ENCODE data around the gene LYRM4. TPM values are rescaled to one million over a fixed set of nuclear protein-coding genes. Genes with fewer than 3 reads are reported as not detected.
"Not testable (repeated sequence)": the region's sequence is repeated elsewhere in the genome, so short reads cannot be mapped to it uniquely, and the experiment has no call there.

LYRM4 gene
- total and polyA plus RNA-seq, 2 donors = 20.6 to 20.8 TPM

DNA sequence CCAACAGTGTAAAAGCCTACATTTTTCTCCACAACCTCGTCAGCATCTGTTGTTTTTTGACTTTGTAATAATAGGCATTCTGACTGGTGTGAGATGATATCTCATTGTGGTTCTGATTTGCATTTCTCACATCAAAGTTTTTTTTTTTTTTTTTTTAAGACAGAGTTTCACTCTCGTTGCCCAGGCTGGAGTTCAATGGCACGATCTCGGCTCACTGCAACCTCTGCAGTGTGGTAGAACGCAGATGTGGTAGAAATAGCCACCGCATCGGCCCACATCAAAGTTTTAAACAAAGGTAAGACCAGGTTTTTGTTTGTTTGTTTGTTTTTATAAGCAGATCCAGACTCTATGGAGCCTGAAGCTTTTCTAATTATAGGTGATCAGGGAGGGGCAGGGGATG is 188.3 kb downstream of the LYRM4 start:
- H3K4me1 ChIP-seq (ENCODE audit: insufficient read depth) = no peaks in the 10 kb centered on the region

DNA sequence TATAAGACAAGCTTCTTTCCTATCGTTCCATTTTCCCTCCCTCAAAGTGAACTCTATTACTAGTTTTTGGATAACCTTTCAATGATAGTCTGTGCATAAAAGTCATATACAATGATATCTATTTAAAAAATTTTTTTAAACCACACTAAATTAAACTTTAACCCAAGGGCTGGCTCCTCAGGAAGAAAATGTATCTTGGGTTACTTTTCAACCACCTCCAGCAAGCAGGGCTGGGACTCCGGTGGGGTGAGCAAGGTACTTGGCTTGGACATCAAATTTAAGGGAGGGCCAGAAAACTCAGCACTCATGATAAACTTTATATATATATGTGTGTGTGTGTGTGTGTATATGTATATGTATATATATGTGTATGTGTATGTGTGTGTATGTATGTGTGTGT is 189.5 kb downstream of the LYRM4 start:
- no peak for DNase-seq (ENCODE audit: extremely low spot score)
- H3K27ac ChIP-seq (ENCODE audit: low read depth) = no peak overlapping the region
- 94% methylated on average over 2 of the region's 2 CpGs for WGBS
- H3K4me3 ChIP-seq (ENCODE audit: low read depth, low read length) = no peak overlapping the region
- no peaks in the 10 kb centered on the region for H3K4me1 ChIP-seq (ENCODE audit: insufficient read depth)
- H3K36me3 ChIP-seq (ENCODE audit: insufficient read depth) = no peaks in the 10 kb centered on the region

More for the DNA sequence above, 188.3 kb downstream of the LYRM4 start:
- Histone ChIP-seq H3K36me3 (ENCODE audit: insufficient read depth) (no peaks in the 10 kb centered on the region), H3K27ac (ENCODE audit: low read depth) (no peak overlapping the region), H3K4me3 (ENCODE audit: low read depth, low read length) (no peak overlapping the region)
- WGBS = 86% methylated on average over 7 of the region's 7 CpGs
- DNase-seq (ENCODE audit: extremely low spot score) = no peak

DNA sequence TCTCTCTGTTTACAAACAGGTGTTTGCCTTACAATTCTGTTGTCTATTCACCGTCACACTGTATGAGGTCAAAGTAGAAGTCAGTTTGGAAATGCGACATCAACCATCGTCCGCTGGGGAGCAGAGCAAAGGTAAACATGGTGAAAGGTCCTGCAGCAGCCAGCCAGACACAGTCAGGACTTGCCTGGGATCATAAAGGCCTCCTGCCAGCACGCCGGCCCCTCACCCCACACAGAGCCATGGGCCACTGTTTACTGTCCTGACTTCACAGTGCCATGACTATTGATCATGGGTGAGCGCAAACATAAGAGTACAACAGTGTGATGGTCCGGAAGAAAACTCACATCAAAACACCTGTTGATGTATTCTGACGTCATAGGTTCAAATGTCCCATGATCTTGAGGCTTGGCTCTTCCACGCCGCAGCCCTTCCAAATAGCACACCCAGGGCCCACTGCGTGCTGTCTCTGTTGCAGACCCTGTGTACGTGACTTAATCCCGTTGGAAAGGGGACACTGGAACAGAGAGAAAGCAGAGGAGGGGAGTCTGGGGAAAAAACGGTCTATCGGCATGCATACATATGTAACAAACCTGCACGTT is 192.5 kb downstream of the LYRM4 start:
- WGBS = 88% methylated on average over 17 of the region's 17 CpGs

DNA sequence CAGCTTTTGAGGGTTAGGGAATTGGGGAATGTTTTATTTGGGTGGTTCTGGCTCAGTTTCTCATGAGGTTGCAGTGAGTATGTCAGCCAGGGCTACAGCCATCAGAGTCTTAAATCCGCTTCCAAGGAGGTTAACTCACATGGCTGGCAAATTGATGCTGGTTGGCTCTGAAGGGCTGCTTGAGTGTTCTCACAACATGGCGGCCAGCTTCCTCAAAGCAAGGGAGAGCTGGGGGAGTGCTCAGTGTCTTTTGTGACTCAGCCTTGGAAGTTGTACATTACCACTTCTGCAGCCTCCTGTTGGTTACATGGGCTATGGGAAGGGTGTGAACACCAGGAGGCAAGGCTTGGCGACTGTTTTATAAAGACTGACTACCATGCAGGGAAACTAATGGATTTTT is 193.4 kb downstream of the LYRM4 start:
- H3K27ac ChIP-seq (ENCODE audit: low read depth) = no peak overlapping the region
- H3K36me3 ChIP-seq (ENCODE audit: insufficient read depth) = no peaks in the 10 kb centered on the region
- WGBS = 97% methylated on average over 3 of the region's 3 CpGs
- H3K4me3 ChIP-seq (ENCODE audit: low read depth, low read length) = no peak overlapping the region
- DNase-seq (ENCODE audit: extremely low spot score) = no peak
- H3K4me1 ChIP-seq (ENCODE audit: insufficient read depth) = no peaks in the 10 kb centered on the region

More for the DNA sequence above, 192.5 kb downstream of the LYRM4 start:
- Histone ChIP-seq H3K4me1 (ENCODE audit: insufficient read depth) (no peaks in the 10 kb centered on the region), H3K4me3 (ENCODE audit: low read depth, low read length) (no peak overlapping the region), H3K36me3 (ENCODE audit: insufficient read depth) (no peaks in the 10 kb centered on the region), H3K27ac (ENCODE audit: low read depth) (no peak overlapping the region)
- DNase-seq (ENCODE audit: extremely low spot score) = no peak

DNA sequence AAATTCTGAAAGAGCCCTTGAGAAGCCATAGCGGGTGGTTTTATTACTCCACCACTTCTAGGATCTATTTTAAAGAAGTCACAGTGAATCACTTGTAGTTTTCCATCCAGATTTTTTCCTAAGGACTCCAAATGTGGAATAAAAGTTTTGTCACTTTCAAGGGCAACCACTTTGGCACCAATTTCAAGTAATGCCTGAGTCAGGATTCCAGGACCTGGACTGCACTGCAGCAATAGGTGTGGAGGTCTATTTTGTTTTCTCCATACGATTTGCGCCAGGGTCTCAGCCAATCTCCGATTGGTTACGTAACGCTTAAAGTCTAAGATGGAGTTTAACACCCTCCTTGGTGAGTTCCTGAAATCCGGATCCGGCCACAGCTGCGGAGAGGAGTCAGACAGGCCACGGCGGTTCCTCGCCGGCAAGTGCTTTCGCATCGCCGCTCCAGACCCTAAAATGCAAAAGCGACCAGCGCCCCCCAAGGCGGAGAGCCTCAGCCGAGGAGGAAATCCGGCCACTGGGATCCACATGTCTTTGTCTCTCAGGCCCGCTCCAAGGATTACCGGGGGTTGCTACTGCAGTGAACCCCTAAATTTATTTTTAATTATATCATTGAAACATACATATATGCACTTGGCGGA is 194.2 kb downstream of the LYRM4 start:
- Histone ChIP-seq H3K36me3 (ENCODE audit: insufficient read depth) (no peaks in the 10 kb centered on the region), H3K27ac (ENCODE audit: low read depth) (no peak overlapping the region), H3K4me3 (ENCODE audit: low read depth, low read length) (no peak overlapping the region), H3K4me1 (ENCODE audit: insufficient read depth) (no peaks in the 10 kb centered on the region)
- DNase-seq (ENCODE audit: extremely low spot score) = no peak
- WGBS = 95% methylated on average over 24 of the region's 24 CpGs

DNA sequence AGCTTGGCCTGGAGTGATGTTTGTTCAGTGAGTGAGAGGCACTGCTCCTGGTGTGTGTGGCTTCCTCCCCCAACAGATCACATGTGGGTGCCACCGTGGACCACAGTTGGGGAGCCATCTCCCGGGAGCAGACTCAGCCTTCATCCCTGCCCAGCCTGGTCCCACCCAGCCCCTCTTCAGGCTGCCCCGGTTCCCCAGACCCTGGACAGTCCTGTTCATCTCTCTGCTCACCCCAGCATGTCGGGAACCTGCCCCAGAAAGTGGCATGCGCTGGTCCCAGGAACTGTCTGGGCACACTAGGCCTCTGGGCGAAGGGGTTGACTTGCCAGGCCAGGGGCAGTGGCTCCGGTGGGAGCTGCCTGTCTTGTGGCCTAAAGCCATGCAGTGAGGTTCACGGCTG is 197.1 kb downstream of the LYRM4 start:
- WGBS = 92% methylated on average over 8 of the region's 8 CpGs
- no peaks in the 10 kb centered on the region for H3K4me1 ChIP-seq (ENCODE audit: insufficient read depth)

DNA sequence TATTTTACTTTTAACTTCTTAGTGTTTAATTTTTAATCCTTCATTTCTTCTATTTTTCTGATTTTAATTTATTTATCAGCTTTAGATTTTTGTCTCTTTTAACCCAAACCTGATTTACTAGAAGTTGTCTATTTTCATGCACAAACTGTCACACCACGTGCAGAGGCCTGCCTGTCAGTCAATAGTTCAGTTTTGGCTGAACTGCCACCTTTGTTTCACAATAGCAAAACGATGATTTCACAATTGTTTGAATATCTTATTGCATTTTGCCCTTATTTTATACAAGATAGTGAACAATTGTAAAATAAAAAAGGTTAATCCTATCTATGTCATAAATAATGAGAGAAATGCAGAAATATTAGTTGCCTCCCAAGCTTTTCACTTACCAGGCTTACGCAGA is 199.6 kb downstream of the LYRM4 start:
- H3K4me3 ChIP-seq (ENCODE audit: low read depth, low read length) = no peak overlapping the region
- H3K4me1 ChIP-seq (ENCODE audit: insufficient read depth) = no peaks in the 10 kb centered on the region
- 76% methylated on average over 3 of the region's 3 CpGs for WGBS
- no peak overlapping the region for H3K27ac ChIP-seq (ENCODE audit: low read depth)
- H3K36me3 ChIP-seq (ENCODE audit: insufficient read depth) = no peaks in the 10 kb centered on the region
- no peak for DNase-seq (ENCODE audit: extremely low spot score)

More for the DNA sequence above, 197.1 kb downstream of the LYRM4 start:
- no peaks in the 10 kb centered on the region for H3K36me3 ChIP-seq (ENCODE audit: insufficient read depth)
- DNase-seq (ENCODE audit: extremely low spot score) = no peak
- no peak overlapping the region for H3K27ac ChIP-seq (ENCODE audit: low read depth)
- H3K4me3 ChIP-seq (ENCODE audit: low read depth, low read length) = no peak overlapping the region

DNA sequence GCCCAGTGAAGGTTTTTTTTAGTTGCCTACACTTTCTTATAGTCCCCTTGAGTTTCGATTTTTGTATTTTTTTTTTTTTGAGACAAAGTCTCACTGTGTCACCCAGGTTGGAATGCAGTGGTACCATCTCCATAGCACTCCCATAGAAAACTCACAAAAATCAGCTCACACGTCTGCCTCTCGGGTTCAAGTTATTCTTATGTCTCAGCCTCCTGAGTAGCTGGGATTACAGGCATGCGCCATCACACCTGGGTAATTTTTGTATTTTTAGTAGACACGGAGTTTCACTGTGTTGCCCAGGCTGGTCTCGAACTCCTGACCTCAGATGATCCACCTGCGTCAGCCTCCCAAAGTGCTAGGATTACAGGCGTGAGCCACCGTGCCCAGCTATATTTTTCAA is 200.3 kb downstream of the LYRM4 start:
- H3K4me1 ChIP-seq (ENCODE audit: insufficient read depth); H3K27ac ChIP-seq (ENCODE audit: low read depth); H3K4me3 ChIP-seq (ENCODE audit: low read depth, low read length); H3K36me3 ChIP-seq (ENCODE audit: insufficient read depth); DNase-seq (ENCODE audit: extremely low spot score): not testable (repeated sequence)
- 95% methylated on average over 9 of the region's 9 CpGs for WGBS

DNA sequence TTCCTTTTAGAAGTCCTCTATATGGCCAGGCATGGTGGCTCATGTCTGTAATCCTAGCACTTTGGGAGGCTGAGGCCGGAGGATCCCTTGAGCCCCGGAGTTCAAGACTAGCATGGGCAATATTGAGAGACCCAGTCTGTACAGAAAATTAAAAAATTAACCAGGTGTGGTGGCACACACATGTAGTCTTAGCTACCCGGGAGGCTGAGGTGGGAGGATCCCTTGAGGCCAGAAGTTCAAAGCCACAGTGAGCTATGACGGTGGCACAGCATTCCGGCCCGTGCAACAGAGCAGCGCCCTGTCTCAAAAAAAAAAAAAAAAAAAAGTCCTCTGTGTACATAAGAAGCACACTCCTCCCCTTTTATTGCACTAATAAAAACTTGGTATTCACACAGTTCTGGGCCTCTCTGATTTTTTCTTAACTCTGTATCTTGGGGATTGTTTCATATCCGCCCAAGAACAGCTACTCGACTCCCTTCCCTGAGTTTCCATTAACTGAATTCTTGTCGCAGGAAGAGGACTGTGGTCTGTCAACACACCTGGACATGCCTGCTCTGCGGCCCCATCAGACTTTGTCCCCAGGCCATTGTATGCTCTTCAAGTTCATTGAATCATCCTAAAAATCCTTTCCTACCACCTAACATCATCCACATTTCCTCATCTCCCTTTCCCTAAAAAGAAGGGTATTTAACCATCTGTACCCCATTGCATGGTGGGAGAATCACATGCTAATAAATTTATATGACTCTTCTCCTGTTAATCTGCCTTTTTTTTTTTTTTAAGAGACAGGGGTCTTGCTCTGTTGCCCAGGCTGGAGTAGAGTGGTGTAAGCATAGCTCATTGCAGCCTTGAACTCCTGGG is 201.5 kb downstream of the LYRM4 start:
- H3K27ac ChIP-seq (ENCODE audit: low read depth) = no peak overlapping the region
- H3K36me3 ChIP-seq (ENCODE audit: insufficient read depth) = no peaks in the 10 kb centered on the region
- no peak for DNase-seq (ENCODE audit: extremely low spot score)
- H3K4me3 ChIP-seq (ENCODE audit: low read depth, low read length) = no peak overlapping the region
- no peaks in the 10 kb centered on the region for H3K4me1 ChIP-seq (ENCODE audit: insufficient read depth)
- WGBS = 86% methylated on average over 11 of the region's 11 CpGs

Small RNAs within 50 kb of the gene (small RNA-seq; reads per million reads assigned to genes)
- gene MIR3691 = 0.12 reads per million

Other genes with a start within 250 kb of the LYRM4 start
- 4.7 TPM for gene PPP1R3G, start 175.6 kb downstream of the LYRM4 start, total RNA-seq
- gene PPP1R3G, start 175.6 kb downstream of the LYRM4 start, polyA plus RNA-seq = 5.1 TPM
- gene FARS2, start 563 bp upstream of the LYRM4 start, total RNA-seq = 23.4 TPM
- gene FARS2, start 563 bp upstream of the LYRM4 start, polyA plus RNA-seq = 13.6 TPM